ENCODE measurements around the gene BACE1-AS. TPM values are rescaled to one million over a fixed set of nuclear protein-coding genes. Genes with fewer than 3 reads are reported as not detected.

The BACE1-AS gene
- total RNA-seq: 10 to 100 TPM in 2 of 4 donors, 1 to 10 TPM in 1, under 1 TPM in 1; 0.88 to 39.7 (median 12.0) TPM

GRCh38 chr11:117290809-117291396 is at the start of gene BACE1-AS:
TSS of gene BACE1-AS (plus strand) at chr11:117291346.
- TF ChIP-seq CTCF (IDR thresholded peaks at IDR 0.05): no peak
- TF ChIP-seq POLR2A (IDR thresholded peaks at IDR 0.05): no peak
- Histone ChIP-seq H3K27me3 (no peaks in the 10 kb centered on the region), H3K4me3 (no peak within 1 kb of the TSS), H3K27ac (no peak within 1 kb of the TSS), H3K36me3 (no peaks in the 10 kb centered on the region), H3K4me1 (no peaks in the 10 kb centered on the region), H3K9me3 (no peaks in the 10 kb centered on the region)
- DNase-seq: no peak
- intact Hi-C loops (cut with DNase I; ENCODE audit: low total_unique reads): no loop called here

- intact Hi-C loops (cut with DNase I; ENCODE audit: low total_unique reads): no loop called here
- no peak overlapping the region for H3K27ac ChIP-seq
- no peaks in the 10 kb centered on the region for H3K27me3 ChIP-seq
- TF ChIP-seq CTCF (IDR thresholded peaks at IDR 0.05) (no peak), POLR2A (IDR thresholded peaks at IDR 0.05) (no peak)
- no peak for DNase-seq
- H3K36me3 ChIP-seq: peaks cover 0 to 4% of the 10 kb centered on the region in 2 donors
- no peak overlapping the region for H3K4me3 ChIP-seq
- no peaks in the 10 kb centered on the region for H3K9me3 ChIP-seq
- H3K4me1 ChIP-seq: no peaks in the 10 kb centered on the region
Measured at GRCh38 chr11:117248341-117248740, 42.8 kb upstream of the BACE1-AS start.

GRCh38 chr11:117249571-117249970 is 41.6 kb upstream of the BACE1-AS start:
- Histone ChIP-seq H3K27ac (no peak overlapping the region), H3K4me1 (no peaks in the 10 kb centered on the region), H3K9me3 (no peaks in the 10 kb centered on the region), H3K27me3 (no peaks in the 10 kb centered on the region), H3K36me3 (peaks cover 0 to 4% of the 10 kb centered on the region in 2 donors), H3K4me3 (no peak overlapping the region)
- DNase-seq: no peak
- intact Hi-C loops (cut with DNase I; ENCODE audit: low total_unique reads): no loop called here
- TF ChIP-seq POLR2A (IDR thresholded peaks at IDR 0.05) (no peak), CTCF (IDR thresholded peaks at IDR 0.05) (no peak)

- Histone ChIP-seq H3K36me3 (peaks cover 0 to under 1% of the 10 kb centered on the region in 2 donors), H3K4me3 (no peak overlapping the region)
Measured at GRCh38 chr11:117251506-117251905, 39.6 kb upstream of the BACE1-AS start.

More at GRCh38 chr11:117251506-117251905, 39.6 kb upstream of the BACE1-AS start:
- Histone ChIP-seq H3K27ac (no peak overlapping the region), H3K4me1 (no peaks in the 10 kb centered on the region), H3K9me3 (no peaks in the 10 kb centered on the region), H3K27me3 (no peaks in the 10 kb centered on the region)
- intact Hi-C loops (cut with DNase I; ENCODE audit: low total_unique reads): no loop called here
- no peak for DNase-seq
- TF ChIP-seq POLR2A (IDR thresholded peaks at IDR 0.05) (no peak), CTCF (IDR thresholded peaks at IDR 0.05) (no peak)

All from uterus (tissue), 4 donors.